GM12878 (cell line): ENCODE measurements around the gene CC2D1B. TPM values are rescaled to one million over a fixed set of nuclear protein-coding genes. Genes with fewer than 3 reads are reported as not detected.
A peak's percentile ranks its signal among the peaks of the same experiment; 100 is the strongest.

Experiments
- ATAC-seq: fragments of 200-7000 bp; cut with Tn5 transposase; 3 replicates; pipeline ENCODE4 v1.9.1; 2020; ENCODE audit warnings: mild to moderate bottlenecking, moderate library complexity
- BruUV-seq: library from RNA; stranded (reverse); fragments of 400-500 nt; replicated peaks from 2 replicates; lab custom pipeline; 2021; lab: Mats Ljungman, UMichigan
- CTCF ChIA-PET: fragments of 300-600 bp; sonication (Branson Sonifier 250); formaldehyde crosslinking; extraction: SDS; loops from one replicate; lab custom pipeline; 2021; ENCODE audit warnings: inconsistent platforms; lab: Yijun Ruan, JAX
- POLR2A ChIA-PET: fragments of 350-600 bp; formaldehyde crosslinking; extraction: SDS; loops from one replicate; lab custom pipeline; 2021; ENCODE audit warnings: inconsistent platforms; lab: Charles Lee
- RAD21 ChIA-PET: fragments of 300-600 bp; sonication (Branson Sonifier 250); formaldehyde crosslinking; loops from one replicate; lab custom pipeline; 2023; ENCODE audit warnings: antibody characterized with exemption; ENCODE audit not compliant: unreplicated experiment; lab: Charles Lee
- SMC1A ChIA-PET: fragments of 300-600 bp; sonication (Branson Sonifier 250); formaldehyde crosslinking; loops from one replicate; lab custom pipeline; 2023; ENCODE audit not compliant: unreplicated experiment, uncharacterized antibody; lab: Charles Lee
- DNase-seq: peaks from one replicate; pipeline ENCODE4 v3.0.0-alpha.2; 2011; ENCODE audit warnings: low read depth, low spot score
- FAIRE-seq: peaks from 3 replicates; lab custom pipeline; 2011; peaks lifted over from hg19 to GRCh38; lab: Jason Lieb, UNC
- H2AFZ ChIP-seq: 2 replicates; pipeline ENCODE4 v1.6.0; 2011; ENCODE audit warnings: low read depth, low read length, control low read depth; ENCODE audit not compliant: control insufficient read depth
- H3K27ac ChIP-seq: 2 replicates; pipeline ENCODE4 v1.5.1; 2011; ENCODE audit warnings: control low read depth; ENCODE audit not compliant: control insufficient read depth, insufficient read depth
- H3K27me3 ChIP-seq, 2 experiments: replicated peaks in 1 of 2; 2 replicates each; pipeline versions ENCODE4 v1.6.0 to v1.6.1; 2011; ENCODE audit warnings: low read length in 1 of 2; ENCODE audit not compliant: control insufficient read depth in 2 of 2, insufficient read depth in 2 of 2
- H3K36me3 ChIP-seq, 2 experiments: 2 replicates each; pipeline ENCODE4 v1.5.1; 2011; ENCODE audit warnings: low read length in 1 of 2; ENCODE audit not compliant: control insufficient read depth in 2 of 2, insufficient read depth in 2 of 2
- H3K4me1 ChIP-seq: 2 replicates; pipeline ENCODE4 v1.6.1; 2011; ENCODE audit warnings: mild to moderate bottlenecking, low read length, moderate library complexity, mixed read lengths; ENCODE audit not compliant: control insufficient read depth, insufficient read depth
- H3K4me2 ChIP-seq: 2 replicates; pipeline ENCODE4 v1.6.0; 2011; ENCODE audit warnings: control low read depth; ENCODE audit not compliant: control insufficient read depth, insufficient read depth
- H3K4me3 ChIP-seq: fragments of 200-600 bp; sonication (generic); 2 replicates; pipeline ENCODE4 v1.5.1; 2016
- H3K79me2 ChIP-seq: 2 replicates; pipeline ENCODE4 v1.6.0; 2011; ENCODE audit warnings: low read length; ENCODE audit not compliant: control insufficient read depth, insufficient read depth
- H3K9ac ChIP-seq: 2 replicates; pipeline ENCODE4 v1.8.0; 2011; ENCODE audit warnings: low read length, control low read depth, mixed read lengths; ENCODE audit not compliant: control insufficient read depth, insufficient read depth
- H3K9me3 ChIP-seq: replicated peaks from 3 replicates; pipeline ENCODE4 v1.5.1; 2011; ENCODE audit warnings: mild to moderate bottlenecking, low read length; ENCODE audit not compliant: control insufficient read depth, insufficient read depth
- H4K20me1 ChIP-seq: 2 replicates; pipeline ENCODE4 v1.6.0; 2011; ENCODE audit not compliant: control insufficient read depth, insufficient read depth
- BACH1 ChIP-seq: fragments of 450-650 bp; IDR thresholded peaks from 2 replicates; pipeline ENCODE4 v1.6.1; 2017; ENCODE audit warnings: mild to moderate bottlenecking, borderline replicate concordance
- BRCA1 ChIP-seq: IDR thresholded peaks from 2 replicates; pipeline ENCODE4 v1.6.1; 2011; ENCODE audit warnings: low read depth, low read length, improper control_type of control experiment
- CTCF ChIP-seq, 3 experiments: IDR thresholded peaks in 2 of 3; conservative IDR thresholded peaks in 1 of 3; 2 replicates each; pipeline ENCODE4 v1.5.1; 2011; ENCODE audit warnings: low read depth in 3 of 3, low read length in 3 of 3, mild to moderate bottlenecking in 3 of 3, control low read depth in 2 of 3, moderate library complexity in 2 of 3, inconsistent platforms in 1 of 3, mixed read lengths in 1 of 3; ENCODE audit not compliant: control insufficient read depth in 2 of 3, insufficient read depth in 1 of 3; ENCODE audit errors: extremely low read depth in 1 of 3
- E2F8 ChIP-seq: fragments of 450-650 bp; IDR thresholded peaks from 2 replicates; pipeline ENCODE4 v1.6.1; 2018; ENCODE audit warnings: mild to moderate bottlenecking, low read depth, moderate library complexity; ENCODE audit not compliant: partially characterized antibody
- EZH2 ChIP-seq: IDR thresholded peaks from 2 replicates; pipeline ENCODE4 v1.6.1; 2012; ENCODE audit warnings: low read depth, mild to moderate bottlenecking, control low read depth, inconsistent platforms, low read length, borderline replicate concordance; ENCODE audit not compliant: control insufficient read depth
- FOXK2 ChIP-seq: fragments of 450-650 bp; IDR thresholded peaks from 2 replicates; pipeline ENCODE4 v1.6.1; 2017; ENCODE audit warnings: mild to moderate bottlenecking, moderate library complexity
- HCFC1 ChIP-seq: fragments of 150-350 bp; IDR thresholded peaks from 2 replicates; pipeline ENCODE4 v1.6.1; 2014; ENCODE audit warnings: low read length
- HDAC2 ChIP-seq: fragments of 200-600 bp; sonication (generic); IDR thresholded peaks from 2 replicates; pipeline ENCODE4 v1.6.1; 2017
- HDAC6 ChIP-seq: fragments of 200-600 bp; sonication (generic); IDR thresholded peaks from one replicate; pipeline ENCODE4 v1.8.0; 2017; ENCODE audit warnings: antibody characterized with exemption; ENCODE audit not compliant: unreplicated experiment
- NFYB ChIP-seq: IDR thresholded peaks from 2 replicates; pipeline ENCODE4 v1.6.1; 2011; ENCODE audit warnings: low read depth, mild to moderate bottlenecking, low read length, improper control_type of control experiment, moderate library complexity; ENCODE audit not compliant: insufficient read depth
- PAX5 ChIP-seq: IDR thresholded peaks from 2 replicates; pipeline ENCODE4 v1.6.1; 2011; ENCODE audit warnings: low read depth, low read length, borderline replicate concordance
- POLR2A ChIP-seq: IDR thresholded peaks from 2 replicates; pipeline ENCODE4 v1.6.1; 2011; ENCODE audit warnings: low read depth, mild to moderate bottlenecking, low read length
- SP1 ChIP-seq: IDR thresholded peaks from one replicate; pipeline ENCODE4 v1.6.1; 2011; ENCODE audit warnings: low read depth, low read length
- WRNIP1 ChIP-seq: IDR thresholded peaks from 2 replicates; pipeline ENCODE4 v1.6.1; 2011; ENCODE audit warnings: low read depth, low read length, improper control_type of control experiment, borderline replicate concordance
- ZBTB11 ChIP-seq: fragments of 450-650 bp; formaldehyde crosslinking; IDR thresholded peaks from 2 replicates; pipeline ENCODE4 v1.5.0; 2022; ENCODE audit warnings: mild to moderate bottlenecking, missing genetic modification characterization
- ZNF207 ChIP-seq: fragments of 450-650 bp; IDR thresholded peaks from 2 replicates; pipeline ENCODE4 v1.6.1; 2014; ENCODE audit warnings: antibody characterized with exemption, mild to moderate bottlenecking, borderline replicate concordance
- WGBS: methylation state at CpG from one replicate; pipeline ENCODE4 v1.1.6; 2016; ENCODE audit warnings: low lambda C conversion rate; ENCODE audit not compliant: insufficient replicate concordance, insufficient coverage; ENCODE audit errors: missing lambda C conversion rate; 5-methylcytosine and 5-hydroxymethylcytosine counted together
- in situ Hi-C: fragments of 300-500 bp; cut with MboI; formaldehyde crosslinking; loops from 9 replicates; pipeline ENCODE4 v1.14.3; 2018; ENCODE audit warnings: mixed read lengths
- intact Hi-C: fragments of 100-400 bp; cut with micrococcal nuclease; formaldehyde crosslinking; loops from one replicate; pipeline ENCODE4 v1.14.2; 2022; ENCODE audit not compliant: unreplicated experiment
- polyA plus RNA-seq, 11 experiments: library from polyadenylated mRNA; depleted of rRNA in 4 of 11; unstranded in 6 of 11; stranded (reverse) in 5 of 11; fragments of >200 nt; fragmentation: Nextera tagmentation in 4 of 11; fragmentation: Illumina TruSeq in 1 of 11; extraction: Ambion mirVana in 4 of 11; extraction: Trizol in 1 of 11; gene quantifications; 1 replicate in 1 of 11; 2 replicates in 10 of 11; pipeline versions ENCODE4 v1.2.1 to v1.2.3, GENCODE V29; 2011 to 2016; ENCODE audit warnings: inconsistent platforms in 2 of 11, missing spikeins in 2 of 11, low read depth in 1 of 11
- total RNA-seq, 4 experiments: library from RNA; depleted of rRNA in 3 of 4; stranded (reverse); fragments of >200 nt in 3 of 4; fragmentation: Illumina TruSeq in 1 of 4; extraction: Trizol in 1 of 4; gene quantifications; 2 replicates each; pipeline versions ENCODE4 v1.2.1 to v1.2.3, GENCODE V29; 2013 to 2021

The CC2D1B gene
- total and polyA plus RNA-seq, 10 of the 15 experiments (the other 5 are each of a cell fraction or from before 2014, with no cell fraction given): 0.90 to 29.4 (median 14.5) TPM

GRCh38 chr1:52402860-52403240, 36.8 kb upstream of the CC2D1B start:
- Histone ChIP-seq H3K4me3 (peak overlapping the region; percentile 98), H3K36me3 (peaks cover 3 to 19% of the 10 kb centered on the region in 2 experiments), H3K9ac (peak overlapping the region; percentile 99), H4K20me1 (no peaks in the 10 kb centered on the region), H3K27me3 (no peaks in the 10 kb centered on the region), H3K4me2 (peak overlapping the region; percentile 89), H3K4me1 (no peaks in the 10 kb centered on the region), H2AFZ (peak overlapping the region; percentile 98), H3K27ac (peak overlapping the region; percentile 98), H3K79me2 (peaks cover 51% of the 10 kb centered on the region), H3K9me3 (no peaks in the 10 kb centered on the region)
- ChIA-PET RAD21 (interaction anchor here (1.3 to 1.9 kb wide), 2 partner anchors 37 to 191 kb away, joined by 3 to 12 read pairs; partner anchors contain the start of gene CC2D1B), CTCF (interaction anchor here (4.8 kb wide), 1 partner anchor 283 kb away, joined by 31 read pairs; no protein-coding TSS in a partner anchor), POLR2A (interaction anchor here (1.2 kb wide), 1 partner anchor 283 kb away, joined by 3 read pairs; no protein-coding TSS in a partner anchor), SMC1A (interaction anchor here (2.0 kb wide), 1 partner anchor 35 kb away, joined by 7 read pairs; no protein-coding TSS in a partner anchor)
- DNase-seq: peak; percentile 7
- intact Hi-C loops: loop anchor here (1.0 to 5.0 kb wide), 2 partner anchors 37 to 284 kb away; partner anchors contain the start of gene CC2D1B
- ATAC-seq: peak; percentile 22
- no peak for FAIRE-seq
- no TSS peak for BruUV-seq
- TF ChIP-seq BACH1 (no peak), POLR2A (no peak), HCFC1 (no peak), EZH2 (no peak), ZNF207 (no peak), NFYB (no peak), FOXK2 (no peak), HDAC6 (no peak), WRNIP1 (no peak), E2F8 (no peak), BRCA1 (no peak), PAX5 (no peak), HDAC2 (no peak), ZBTB11 (no peak), SP1 (no peak), CTCF (IDR thresholded peaks at IDR 0.05 in 2 of 3, conservative IDR thresholded peaks at IDR 0.05 in 1 of 3; ENCODE audit: control insufficient read depth in 2 of 3, extremely low read depth in 1 of 3, insufficient read depth in 1 of 3, low read depth in 3 of 3, low read length in 3 of 3) (no peak)
- 1% methylated on average over 3 of the region's 3 CpGs for WGBS
- in situ Hi-C loops: loop anchor here (5.0 kb wide), 1 partner anchor 284 kb away; no protein-coding TSS in a partner anchor
